ENCODE results near the gene RPS6KC1.

The RPS6KC1 gene

GRCh38 chr1:213176341-213176740 lies 125.3 kb downstream of the RPS6KC1 start:
- Histone ChIP-seq H3K4me3 (no peak overlapping the region), H3K9me3 (no peaks in the 10 kb centered on the region), H3K4me1 (peaks cover 0 to 6% (median 2%) of the 10 kb centered on the region in 4 donors), H3K36me3 (peaks cover 4 to 7% (median 6%) of the 10 kb centered on the region in 3 donors), H3K27ac (no peak overlapping the region), H3K27me3 (no peaks in the 10 kb centered on the region)
- TF ChIP-seq CTCF (IDR thresholded peaks at IDR 0.05): no peak
- no peak for DNase-seq
- intact Hi-C loops (cut with DNase I; ENCODE audit: low total_unique reads): no loop called here

- Histone ChIP-seq H3K4me3 (no peak overlapping the region), H3K4me1 (no peaks in the 10 kb centered on the region), H3K27ac (no peak overlapping the region), H3K9me3 (peaks cover 0 to under 1% (median 0%) of the 10 kb centered on the region in 3 donors), H3K27me3 (no peaks in the 10 kb centered on the region), H3K36me3 (peaks cover 4 to 7% (median 6%) of the 10 kb centered on the region in 3 donors)
- TF ChIP-seq CTCF (IDR thresholded peaks at IDR 0.05): no peak
- DNase-seq: no peak
- intact Hi-C loops (cut with DNase I; ENCODE audit: low total_unique reads): no loop called here
Measured at GRCh38 chr1:213179784-213180183, 128.7 kb downstream of the RPS6KC1 start.

- no peak for TF ChIP-seq CTCF (IDR thresholded peaks at IDR 0.05)
- Histone ChIP-seq H3K27me3 (no peaks in the 10 kb centered on the region), H3K4me1 (no peaks in the 10 kb centered on the region), H3K36me3 (peaks cover 4 to 7% (median 7%) of the 10 kb centered on the region in 3 donors), H3K9me3 (peaks cover 0 to 11% (median 5%) of the 10 kb centered on the region in 3 donors), H3K27ac (no peak overlapping the region), H3K4me3 (no peak overlapping the region)
- DNase-seq: no peak
- intact Hi-C loops (cut with DNase I; ENCODE audit: low total_unique reads): no loop called here
Measured at GRCh38 chr1:213180833-213181232, 129.8 kb downstream of the RPS6KC1 start.

GRCh38 chr1:213183036-213183672 lies 132.1 kb downstream of the RPS6KC1 start:
- intact Hi-C loops (cut with DNase I; ENCODE audit: low total_unique reads): no loop called here
- DNase-seq: no peak
- peaks cover 11 to 25% (median 12%) of the 10 kb centered on the region in 3 donors for H3K36me3 ChIP-seq
- no peak overlapping the region for H3K27ac ChIP-seq
- H3K9me3 ChIP-seq: peaks cover 4 to 26% (median 5%) of the 10 kb centered on the region in 3 donors
- no peak overlapping the region for H3K4me3 ChIP-seq
- no peaks in the 10 kb centered on the region for H3K4me1 ChIP-seq
- TF ChIP-seq CTCF (IDR thresholded peaks at IDR 0.05): no peak
- no peaks in the 10 kb centered on the region for H3K27me3 ChIP-seq

- peaks cover 6 to 25% (median 7%) of the 10 kb centered on the region in 3 donors for H3K36me3 ChIP-seq
Measured at GRCh38 chr1:213186168-213186567, 135.1 kb downstream of the RPS6KC1 start.

More at GRCh38 chr1:213186168-213186567, 135.1 kb downstream of the RPS6KC1 start:
- intact Hi-C loops (cut with DNase I; ENCODE audit: low total_unique reads): no loop called here
- Histone ChIP-seq H3K27me3 (no peaks in the 10 kb centered on the region), H3K4me1 (no peaks in the 10 kb centered on the region), H3K4me3 (no peak overlapping the region), H3K9me3 (peaks cover 4 to 34% (median 5%) of the 10 kb centered on the region in 3 donors), H3K27ac (no peak overlapping the region)
- DNase-seq: no peak
- TF ChIP-seq CTCF (IDR thresholded peaks at IDR 0.05): no peak
